Left lung (tissue), 10 donors: ENCODE measurements around the gene FHAD1. TPM values are rescaled to one million over a fixed set of nuclear protein-coding genes. Genes with fewer than 3 reads are reported as not detected.
A peak's percentile ranks its signal among the peaks of the same experiment; 100 is the strongest.

ENCODE experiments used
- ATAC-seq: fragments of 200-7000 bp; cut with Tn5 transposase; one replicate; pipeline ENCODE4 v1.9.1; 2020; ENCODE audit warnings: moderate library complexity
- DNase-seq, 4 donors: peaks; one replicate each; pipeline ENCODE4 v3.0.0-alpha.2; 2013 to 2020
- H3K27ac ChIP-seq, 2 donors: fragments of 200-600 bp; sonication (generic) in 1 of 2; one replicate each; pipeline versions ENCODE4 v1.5.0 to v1.8.0; 2020 to 2021
- H3K27me3 ChIP-seq, 2 donors: fragments of 200-600 bp; sonication (generic) in 1 of 2; one replicate each; pipeline versions ENCODE4 v1.5.0 to v1.8.0; 2020 to 2021
- H3K36me3 ChIP-seq, 2 donors: fragments of 200-600 bp; sonication (generic) in 1 of 2; one replicate each; pipeline versions ENCODE4 v1.5.0 to v1.8.0; 2020 to 2021
- H3K4me1 ChIP-seq, 2 donors: fragments of 200-600 bp; one replicate each; pipeline ENCODE4 v1.8.0; 2021
- H3K4me3 ChIP-seq, 2 donors: fragments of 200-600 bp; sonication (generic) in 1 of 2; one replicate each; pipeline versions ENCODE4 v1.5.0 to v1.8.0; 2020 to 2021; ENCODE audit warnings: mild to moderate bottlenecking in 1 of 2
- H3K9me3 ChIP-seq, 2 donors: fragments of 200-600 bp; sonication (generic) in 1 of 2; one replicate each; pipeline versions ENCODE4 v1.5.0 to v1.8.0; 2020 to 2021
- CTCF ChIP-seq, 2 donors: fragments of 200-600 bp; sonication (generic) in 1 of 2; IDR thresholded peaks; one replicate each; pipeline versions ENCODE4 v1.5.0 to v1.8.0; 2021; ENCODE audit warnings: antibody characterized with exemption in 2 of 2
- intact Hi-C, 2 donors: fragments of 100-400 bp; cut with DNase I; formaldehyde crosslinking; loops; one replicate each; pipeline versions ENCODE4 v1.11.2 to v1.14.2; 2022
- polyA plus RNA-seq, 6 donors: library from polyadenylated mRNA; unstranded; fragments of 120-200 nt; gene quantifications; one replicate each; pipeline ENCODE4 v1.2.1, GENCODE V29; 2013; ENCODE audit not compliant: insufficient read length in 6 of 6
- total RNA-seq, 2 donors: library from RNA; stranded (reverse); fragmentation: NEBNext Ultra II Directional; extraction: Animal tissue kit (Norgen Biotek cat#: 25700); gene quantifications; one replicate each; pipeline ENCODE4 v1.2.1, GENCODE V29; 2021
- donor health status: DM: no; HTN: yes; CAD: no.
- donor health status: DM: no; HTN: no; CAD: no.

Gene FHAD1
- total and polyA plus RNA-seq, 8 donors: 1.1 to 8.5 (median 3.9) TPM

DNA sequence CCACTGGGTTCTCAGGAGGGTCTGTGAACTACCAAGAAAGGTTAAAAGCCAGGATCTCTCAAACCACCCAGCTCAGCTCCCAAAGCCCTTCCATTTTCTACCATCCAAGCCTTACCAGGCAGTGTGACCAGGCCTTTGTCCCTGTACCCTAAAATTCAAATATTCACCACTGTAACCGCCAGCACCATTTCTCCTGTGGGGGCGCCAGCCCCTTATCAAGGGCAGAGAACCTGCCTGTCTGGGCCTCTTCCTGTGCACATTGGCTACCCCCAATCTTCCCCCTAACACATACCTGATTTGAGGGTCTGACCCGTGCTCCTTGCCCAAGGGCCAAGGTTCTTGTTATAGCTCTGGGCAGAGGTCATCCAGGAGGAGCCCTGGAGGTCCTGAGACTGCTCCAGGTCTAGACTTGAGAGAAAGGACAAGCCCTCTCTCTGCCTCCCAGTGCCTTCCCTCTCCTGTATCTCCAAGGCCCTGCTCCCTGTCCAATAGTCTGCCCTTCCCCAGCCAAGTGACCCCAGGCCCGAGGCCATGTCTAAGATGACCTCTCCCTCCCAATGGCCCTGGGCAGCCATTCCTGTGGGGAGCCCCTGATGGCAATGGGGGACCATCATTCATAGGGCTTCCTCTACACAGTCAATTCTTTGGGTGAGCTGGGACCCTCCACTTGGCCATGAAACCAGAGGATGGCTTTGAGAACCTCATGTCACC is 78.5 kb downstream of the FHAD1 start:
- peaks cover 0 to 31% of the 10 kb centered on the region in 2 donors for H3K27me3 ChIP-seq
- ATAC-seq (no peak), DNase-seq (no peak)
- no peak overlapping the region for H3K27ac ChIP-seq
- H3K4me3 ChIP-seq: no peak overlapping the region
- peaks cover 10 to 20% of the 10 kb centered on the region in 2 donors for H3K4me1 ChIP-seq
- no peaks in the 10 kb centered on the region for H3K9me3 ChIP-seq
- intact Hi-C loops: loop anchor here in 1 of 2 donors (5.0 kb wide), 1 partner anchor 107 kb away; no protein-coding TSS in a partner anchor
- no peaks in the 10 kb centered on the region for H3K36me3 ChIP-seq
- no peak for TF ChIP-seq CTCF (IDR thresholded peaks at IDR 0.05)

DNA sequence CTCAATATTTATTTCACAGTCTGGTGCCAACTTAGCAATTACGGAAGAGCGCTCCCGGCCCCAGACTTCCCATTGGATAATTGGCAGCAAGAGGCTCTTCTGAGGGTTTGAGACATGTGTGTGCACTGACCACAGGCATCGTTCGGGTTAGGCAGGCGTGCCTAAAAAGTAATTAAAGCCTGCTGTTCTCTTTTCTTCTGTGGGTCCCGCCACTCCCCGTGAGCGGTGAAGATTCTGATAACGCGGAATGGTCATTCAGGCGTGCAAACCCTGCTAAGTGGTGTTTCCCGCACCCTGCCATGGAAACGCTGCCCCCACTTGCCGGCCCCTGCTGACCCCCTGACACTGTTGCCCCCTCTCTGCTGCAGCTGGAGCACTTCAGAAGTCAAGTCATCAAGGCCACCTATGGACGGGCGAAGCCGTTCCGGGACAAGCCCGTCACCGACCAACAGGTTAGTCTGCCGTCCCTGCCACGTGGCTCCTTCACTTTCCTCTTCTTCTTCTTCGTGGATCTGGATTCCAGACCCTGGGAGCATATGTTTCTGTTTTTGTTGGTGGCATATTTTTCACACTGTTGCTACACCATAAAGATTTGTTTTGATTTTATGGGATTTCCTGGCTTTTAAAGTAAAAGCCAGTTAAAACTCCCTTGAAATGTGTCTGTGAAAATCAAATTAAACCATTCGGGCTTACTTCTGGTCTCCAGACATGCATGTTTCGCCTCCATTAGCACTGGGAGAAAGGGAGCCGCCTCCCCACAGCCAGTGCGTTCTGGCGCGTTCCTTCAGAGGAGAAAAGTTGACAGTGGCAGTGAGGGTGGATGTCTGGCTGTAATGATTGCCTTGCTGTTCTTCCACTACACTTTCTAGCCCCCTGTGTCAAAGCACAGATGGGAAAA is 79.9 kb downstream of the FHAD1 start:
- peaks cover 10 to 20% of the 10 kb centered on the region in 2 donors for H3K4me1 ChIP-seq

DNA sequence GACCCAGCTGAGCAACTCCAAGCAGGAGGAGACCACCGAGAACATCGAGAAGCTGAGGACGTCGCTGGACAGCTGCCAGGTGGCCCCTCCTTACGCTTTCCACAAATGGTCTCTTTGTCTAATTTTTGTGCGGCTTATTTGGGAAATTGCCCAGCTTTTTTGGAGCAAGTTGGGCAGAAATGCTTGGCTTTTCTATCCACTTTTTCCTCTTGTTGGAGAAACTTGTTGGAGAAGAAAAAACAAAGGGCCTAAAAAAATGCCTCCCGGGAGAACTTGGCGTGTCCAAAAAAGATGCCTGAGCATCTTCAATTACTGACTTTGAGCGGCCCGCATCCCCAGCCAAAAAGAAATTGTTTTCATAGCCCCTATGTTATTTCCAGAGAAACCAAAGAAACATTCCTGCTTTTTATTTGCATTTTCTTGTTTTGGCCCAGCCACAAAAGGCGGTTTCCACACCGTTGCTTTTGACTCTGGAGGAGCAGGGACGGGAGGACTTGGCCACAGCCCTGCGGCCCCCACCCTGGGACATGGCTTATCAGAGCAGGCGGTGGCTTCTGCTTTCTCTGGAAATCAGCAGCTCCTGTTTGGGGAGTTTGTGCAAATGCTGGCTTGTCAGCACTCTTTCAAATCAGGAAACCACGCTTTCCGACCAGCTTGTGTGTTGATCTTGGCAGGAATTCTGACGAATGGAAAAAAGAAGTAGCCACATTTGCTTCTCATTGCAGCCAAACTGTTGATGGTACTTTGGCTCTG is 81.5 kb downstream of the FHAD1 start:
- Histone ChIP-seq H3K36me3 (no peaks in the 10 kb centered on the region), H3K4me3 (no peak overlapping the region), H3K9me3 (no peaks in the 10 kb centered on the region), H3K27me3 (peaks cover 0 to 35% of the 10 kb centered on the region in 2 donors), H3K4me1 (peaks cover 10 to 17% of the 10 kb centered on the region in 2 donors), H3K27ac (peak overlapping the region in 1 of 2 donors; percentile 13)
- TF ChIP-seq CTCF (IDR thresholded peaks at IDR 0.05): no peak
- ATAC-seq (peak; percentile 65), DNase-seq (peak in 3 of 4 donors; percentile 72 to 80 (median 76))
- intact Hi-C loops: loop anchor here in 1 of 2 donors (5.0 kb wide), 1 partner anchor 104 kb away; no protein-coding TSS in a partner anchor

More for the DNA sequence above, 79.9 kb downstream of the FHAD1 start:
- no peak overlapping the region for H3K27ac ChIP-seq
- H3K36me3 ChIP-seq: no peaks in the 10 kb centered on the region
- no peaks in the 10 kb centered on the region for H3K9me3 ChIP-seq
- ATAC-seq: peak; percentile 57
- intact Hi-C loops: loop anchor here in 1 of 2 donors (5.0 kb wide), 1 partner anchor 105 kb away; no protein-coding TSS in a partner anchor
- DNase-seq: peak in 1 of 4 donors; percentile 46
- no peak for TF ChIP-seq CTCF (IDR thresholded peaks at IDR 0.05)
- H3K4me3 ChIP-seq: no peak overlapping the region
- peaks cover 0 to 31% of the 10 kb centered on the region in 2 donors for H3K27me3 ChIP-seq

DNA sequence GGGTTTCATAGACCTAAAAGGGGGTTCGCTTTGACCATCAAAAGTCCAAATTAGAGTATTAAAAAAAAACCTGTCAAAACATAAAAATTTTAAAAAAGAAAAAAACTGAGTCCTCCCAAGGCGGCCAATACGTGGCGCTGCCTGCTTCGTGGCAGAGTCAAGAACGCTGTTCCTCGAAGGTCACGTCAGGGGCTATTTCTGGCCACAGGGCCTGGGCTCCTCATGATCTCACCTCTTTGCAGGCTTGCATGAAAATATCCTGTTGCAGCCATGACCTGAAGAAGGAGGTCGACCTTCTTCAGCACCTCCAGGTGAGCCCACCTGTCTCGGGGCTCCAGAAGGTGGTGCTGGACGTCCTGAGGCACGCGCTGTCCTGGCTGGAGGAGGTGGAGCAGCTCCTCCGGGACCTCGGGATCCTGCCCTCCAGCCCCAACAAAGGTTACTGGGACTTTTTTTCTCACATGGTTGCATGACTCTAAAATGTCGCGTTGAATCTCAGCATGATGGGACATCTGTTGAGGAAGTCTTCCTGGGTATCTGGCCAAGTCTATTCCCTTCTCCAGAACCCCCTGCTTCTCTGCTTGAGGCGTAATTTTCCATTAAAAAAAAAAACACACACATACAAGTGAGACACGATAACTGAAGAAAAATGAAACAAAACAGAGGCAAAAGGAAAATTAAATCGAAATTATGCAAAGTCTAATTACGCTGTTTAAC is 82.2 kb downstream of the FHAD1 start:
- peak overlapping the region in 1 of 2 donors; percentile 13 for H3K27ac ChIP-seq

More for the DNA sequence above, 82.2 kb downstream of the FHAD1 start:
- Histone ChIP-seq H3K9me3 (no peaks in the 10 kb centered on the region), H3K27me3 (peaks cover 0 to 36% of the 10 kb centered on the region in 2 donors), H3K36me3 (no peaks in the 10 kb centered on the region), H3K4me3 (no peak overlapping the region), H3K4me1 (peaks cover 10 to 14% of the 10 kb centered on the region in 2 donors)
- TF ChIP-seq CTCF (IDR thresholded peaks at IDR 0.05): no peak
- DNase-seq (peak in 1 of 4 donors; percentile 52), ATAC-seq (peak; percentile 43)
- intact Hi-C loops: loop anchor here in 1 of 2 donors (5.0 kb wide), 1 partner anchor 103 kb away; no protein-coding TSS in a partner anchor
